GM19035 (cell line): ENCODE data around the gene WASL.

Source experiments
- ATAC-seq: cut with Tn5 transposase; IDR thresholded peaks from one replicate; pipeline ENCODE4 v1.9.1; 2021; ENCODE audit not compliant: unreplicated experiment

WASL gene

GRCh38 chr7:123695944-123696677 is 52.7 kb downstream of the WASL start:
- ATAC-seq, result no peak

GRCh38 chr7:123692471-123692877 is 56.3 kb downstream of the WASL start:
- no peak for ATAC-seq

GRCh38 chr7:123690550-123690949 is 58.3 kb downstream of the WASL start:
- no peak for ATAC-seq

- ATAC-seq, result no peak
These were observed 59.6 kb downstream of the WASL start for GRCh38 chr7:123689250-123689649.

- no peak for ATAC-seq
These were observed 61.1 kb downstream of the WASL start for GRCh38 chr7:123687727-123688126.

- ATAC-seq, result no peak
These were observed 61.6 kb downstream of the WASL start for GRCh38 chr7:123687161-123687560.

- ATAC-seq, result peak; percentile 69
These were observed 66.1 kb downstream of the WASL start for GRCh38 chr7:123682690-123683089.

GRCh38 chr7:123681561-123681960 is 67.2 kb downstream of the WASL start:
- ATAC-seq, result no peak

GRCh38 chr7:123680580-123680979 is 68.2 kb downstream of the WASL start:
- no peak for ATAC-seq

- no peak for ATAC-seq
These were observed 69.2 kb downstream of the WASL start for GRCh38 chr7:123679614-123680013.

- no peak for ATAC-seq
These were observed 71.6 kb downstream of the WASL start for GRCh38 chr7:123677061-123677715.

GRCh38 chr7:123675181-123675473 is 73.7 kb downstream of the WASL start:
- no peak for ATAC-seq

- ATAC-seq, result no peak
These were observed 74.2 kb downstream of the WASL start for GRCh38 chr7:123674399-123675180.

- no peak for ATAC-seq
These were observed 74.9 kb downstream of the WASL start for GRCh38 chr7:123673752-123674398.

- no peak for ATAC-seq
These were observed 75.6 kb downstream of the WASL start for GRCh38 chr7:123673137-123673732.

GRCh38 chr7:123669485-123669884 is 79.3 kb downstream of the WASL start:
- no peak for ATAC-seq

- no peak for ATAC-seq
These were observed 82.3 kb downstream of the WASL start for GRCh38 chr7:123666492-123666891.

- no peak for ATAC-seq
These were observed 82.9 kb downstream of the WASL start for GRCh38 chr7:123665896-123666295.

- no peak for ATAC-seq
These were observed 83.6 kb downstream of the WASL start for GRCh38 chr7:123665157-123665556.

- ATAC-seq, result no peak
These were observed 85.6 kb downstream of the WASL start for GRCh38 chr7:123663200-123663599.

- ATAC-seq, result no peak
These were observed 86.0 kb downstream of the WASL start for GRCh38 chr7:123662755-123663154.
